Keratinocyte (primary cell): ENCODE data around the gene ARL3. TPM values are rescaled to one million over a fixed set of nuclear protein-coding genes. Genes with fewer than 3 reads are reported as not detected.

Source experiments
- DNase-seq: peaks from one replicate; pipeline ENCODE4 v3.0.0-alpha.2; 2011; ENCODE audit warnings: low read depth, missing footprints, low spot score
- FAIRE-seq: peaks from 2 replicates; lab custom pipeline; 2011; peaks lifted over from hg19 to GRCh38; lab: Jason Lieb, UNC
- H2AFZ ChIP-seq: 2 replicates; pipeline ENCODE4 v1.6.0; 2012; ENCODE audit warnings: low read length, control low read depth, inconsistent platforms; ENCODE audit not compliant: control insufficient read depth
- H3K27ac ChIP-seq: 2 replicates; pipeline ENCODE4 v1.5.1; 2011; ENCODE audit warnings: low read length; ENCODE audit not compliant: control insufficient read depth, insufficient read depth
- H3K27me3 ChIP-seq: 3 replicates; pipeline ENCODE4 v1.6.0; 2011; ENCODE audit warnings: low read length; ENCODE audit not compliant: control insufficient read depth, insufficient read depth; ENCODE audit errors: extremely low read depth
- H3K36me3 ChIP-seq, 2 experiments: 2 replicates in 1 of 2; 3 replicates in 1 of 2; pipeline ENCODE4 v1.5.1; 2011; ENCODE audit warnings: low read length in 2 of 2, mild to moderate bottlenecking in 1 of 2; ENCODE audit not compliant: control insufficient read depth in 2 of 2, insufficient read depth in 2 of 2; ENCODE audit errors: extremely low read depth in 1 of 2
- H3K4me1 ChIP-seq: 3 replicates; pipeline ENCODE4 v1.5.1; 2011; ENCODE audit warnings: low read length; ENCODE audit not compliant: control insufficient read depth, insufficient read depth; ENCODE audit errors: extremely low read depth
- H3K4me2 ChIP-seq: 3 replicates; pipeline ENCODE4 v1.6.0; 2011; ENCODE audit warnings: low read depth, low read length; ENCODE audit not compliant: control insufficient read depth, insufficient read depth; ENCODE audit errors: extremely low read depth
- H3K4me3 ChIP-seq, 3 experiments: fragments of 200-600 bp in 1 of 3; sonication (generic) in 1 of 3; 2 replicates in 2 of 3; 3 replicates in 1 of 3; pipeline ENCODE4 v1.5.1; 2011 to 2016; ENCODE audit warnings: low read length in 3 of 3, mild to moderate bottlenecking in 3 of 3, control low read depth in 2 of 3, inconsistent platforms in 1 of 3, low read depth in 1 of 3, mixed read lengths in 1 of 3, mixed run types in 1 of 3, moderate library complexity in 1 of 3; ENCODE audit not compliant: control insufficient read depth in 2 of 3, insufficient read depth in 2 of 3; ENCODE audit errors: extremely low read depth in 1 of 3
- H3K79me2 ChIP-seq: 2 replicates; pipeline ENCODE4 v1.6.0; 2012; ENCODE audit warnings: low read length; ENCODE audit not compliant: control insufficient read depth, insufficient read depth
- H3K9ac ChIP-seq: 3 replicates; pipeline ENCODE4 v1.6.0; 2011; ENCODE audit warnings: low read length; ENCODE audit not compliant: control insufficient read depth, insufficient read depth; ENCODE audit errors: extremely low read depth
- H3K9me1 ChIP-seq: 3 replicates; pipeline ENCODE4 v1.6.0; 2011; ENCODE audit warnings: low read length; ENCODE audit not compliant: control insufficient read depth, insufficient read depth; ENCODE audit errors: extremely low read depth
- H3K9me3 ChIP-seq: 2 replicates; pipeline ENCODE4 v1.5.1; 2012; ENCODE audit warnings: low read depth, low read length; ENCODE audit not compliant: control insufficient read depth
- H4K20me1 ChIP-seq: 3 replicates; pipeline ENCODE4 v1.6.0; 2011; ENCODE audit warnings: low read length; ENCODE audit not compliant: control insufficient read depth, insufficient read depth; ENCODE audit errors: extremely low read depth
- EZH2 ChIP-seq: IDR thresholded peaks from one replicate; pipeline ENCODE4 v1.6.1; 2012; ENCODE audit warnings: inconsistent platforms, mild to moderate bottlenecking, low read length, moderate library complexity
- dilution Hi-C: fragments of 300-500 bp; cut with MboI; formaldehyde crosslinking; loops from one replicate; pipeline ENCODE4 v1.7.0; 2020; ENCODE audit warnings: low sequenced_read_pairs; ENCODE audit not compliant: extremely low pct_ligation_motif_present
- polyA plus RNA-seq, 5 experiments: library from polyadenylated mRNA; depleted of rRNA in 3 of 5; stranded (reverse) in 3 of 5; stranded (forward) in 1 of 5; unstranded in 1 of 5; fragments of >200 nt; gene quantifications; 1 replicate in 1 of 5; 2 replicates in 3 of 5; 3 replicates in 1 of 5; pipeline versions ENCODE4 v1.2.1 to v1.2.3, GENCODE V29; 2011 to 2012; ENCODE audit warnings: missing spikeins in 2 of 5, low read depth in 1 of 5, low replicate concordance in 1 of 5
- TF ChIP-seq, protein P1 (sequence below), 3 experiments: IDR thresholded peaks in 1 of 3; conservative IDR thresholded peaks in 1 of 3; optimal IDR thresholded peaks in 1 of 3; 2 replicates in 2 of 3; 3 replicates in 1 of 3; pipeline versions ENCODE3 to v1.5.1; 2011; ENCODE audit warnings: low read length in 3 of 3, mild to moderate bottlenecking in 3 of 3, moderate library complexity in 2 of 3, control low read depth in 1 of 3, inconsistent platforms in 1 of 3; ENCODE audit not compliant: insufficient read depth in 2 of 3; ENCODE audit errors: extremely low read depth in 1 of 3

Gene ARL3
- polyA plus RNA-seq, 1 donor (not counting 4 experiments of a cell fraction or from before 2014, with no cell fraction given): 10.7 TPM

GRCh38 chr10:102727037-102727818 lies 13.0 kb upstream of the ARL3 start:
- no peak for TF ChIP-seq EZH2
- TF ChIP-seq, protein P1, sequence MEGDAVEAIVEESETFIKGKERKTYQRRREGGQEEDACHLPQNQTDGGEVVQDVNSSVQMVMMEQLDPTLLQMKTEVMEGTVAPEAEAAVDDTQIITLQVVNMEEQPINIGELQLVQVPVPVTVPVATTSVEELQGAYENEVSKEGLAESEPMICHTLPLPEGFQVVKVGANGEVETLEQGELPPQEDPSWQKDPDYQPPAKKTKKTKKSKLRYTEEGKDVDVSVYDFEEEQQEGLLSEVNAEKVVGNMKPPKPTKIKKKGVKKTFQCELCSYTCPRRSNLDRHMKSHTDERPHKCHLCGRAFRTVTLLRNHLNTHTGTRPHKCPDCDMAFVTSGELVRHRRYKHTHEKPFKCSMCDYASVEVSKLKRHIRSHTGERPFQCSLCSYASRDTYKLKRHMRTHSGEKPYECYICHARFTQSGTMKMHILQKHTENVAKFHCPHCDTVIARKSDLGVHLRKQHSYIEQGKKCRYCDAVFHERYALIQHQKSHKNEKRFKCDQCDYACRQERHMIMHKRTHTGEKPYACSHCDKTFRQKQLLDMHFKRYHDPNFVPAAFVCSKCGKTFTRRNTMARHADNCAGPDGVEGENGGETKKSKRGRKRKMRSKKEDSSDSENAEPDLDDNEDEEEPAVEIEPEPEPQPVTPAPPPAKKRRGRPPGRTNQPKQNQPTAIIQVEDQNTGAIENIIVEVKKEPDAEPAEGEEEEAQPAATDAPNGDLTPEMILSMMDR (optimal IDR thresholded peaks at IDR 0.05 in 1 of 3, IDR thresholded peaks at IDR 0.05 in 1 of 3, conservative IDR thresholded peaks at IDR 0.05 in 1 of 3; ENCODE audit: extremely low read depth in 1 of 3, insufficient read depth in 2 of 3, low read length in 3 of 3): no peak
- Histone ChIP-seq H2AFZ (no peak overlapping the region), H3K4me1 (no peaks in the 10 kb centered on the region), H4K20me1 (no peaks in the 10 kb centered on the region), H3K9ac (no peak overlapping the region), H3K36me3 (peaks cover 3 to 14% of the 10 kb centered on the region in 2 experiments), H3K27ac (no peak overlapping the region), H3K4me2 (no peak overlapping the region), H3K9me1 (no peaks in the 10 kb centered on the region), H3K27me3 (no peaks in the 10 kb centered on the region), H3K79me2 (no peaks in the 10 kb centered on the region), H3K4me3 (no peak overlapping the region), H3K9me3 (no peaks in the 10 kb centered on the region)
- DNase-seq (no peak), FAIRE-seq (no peak)
- dilution Hi-C loops: no loop called here

DNA sequence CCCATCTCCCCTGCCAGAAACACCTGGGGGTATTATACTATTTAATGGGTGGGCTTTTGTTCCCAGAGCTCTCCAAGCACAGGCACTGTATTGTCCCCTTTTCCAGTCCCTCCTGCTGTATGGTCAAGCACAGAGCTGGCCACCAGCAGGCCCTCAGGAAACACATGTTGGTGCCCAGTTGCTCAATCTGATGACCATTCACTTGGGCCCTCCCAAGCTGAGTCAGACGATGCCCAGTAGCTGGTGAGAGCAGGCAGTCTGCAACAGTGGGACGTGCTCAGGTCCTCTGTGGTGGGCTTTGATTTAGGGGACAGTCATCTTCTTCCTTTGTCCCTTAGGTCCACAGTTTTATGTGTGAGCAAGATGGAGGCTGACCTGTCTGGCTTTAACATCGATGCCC lies 12.1 kb upstream of the ARL3 start:
- Histone ChIP-seq H3K9ac (no peak overlapping the region), H4K20me1 (no peaks in the 10 kb centered on the region), H3K27me3 (no peaks in the 10 kb centered on the region), H3K9me3 (no peaks in the 10 kb centered on the region), H3K9me1 (no peaks in the 10 kb centered on the region), H3K4me2 (no peak overlapping the region), H2AFZ (no peak overlapping the region), H3K4me3 (no peak overlapping the region), H3K27ac (no peak overlapping the region), H3K36me3 (peaks cover 3 to 12% of the 10 kb centered on the region in 2 experiments), H3K4me1 (no peaks in the 10 kb centered on the region), H3K79me2 (no peaks in the 10 kb centered on the region)
- no peak for DNase-seq
- dilution Hi-C loops: no loop called here
- no peak for TF ChIP-seq EZH2
- TF ChIP-seq, protein P1 (optimal IDR thresholded peaks at IDR 0.05 in 1 of 3, IDR thresholded peaks at IDR 0.05 in 1 of 3, conservative IDR thresholded peaks at IDR 0.05 in 1 of 3; ENCODE audit: extremely low read depth in 1 of 3, insufficient read depth in 2 of 3, low read length in 3 of 3): no peak
- no peak for FAIRE-seq
